ENCODE measurements around the gene LDLRAD3.

LDLRAD3 gene

DNA sequence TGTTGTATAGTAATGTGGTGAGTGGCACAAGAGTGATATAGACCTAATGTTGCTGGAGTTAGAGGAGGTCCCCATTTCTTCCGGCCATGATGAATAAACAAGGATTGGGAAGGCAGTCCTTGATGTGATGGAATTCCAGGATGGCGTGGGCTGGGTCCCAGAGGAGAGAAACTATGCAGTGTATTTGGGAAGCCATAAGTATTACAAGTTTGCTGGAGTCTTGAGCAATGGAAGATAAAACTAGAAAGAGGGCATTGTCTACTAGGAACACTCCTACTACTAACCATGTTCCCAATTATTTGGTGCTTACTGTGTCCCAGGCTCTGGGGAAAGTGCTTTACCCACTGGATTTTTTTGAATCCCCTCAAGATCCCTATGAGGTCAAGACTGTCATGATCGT is 20.0 kb downstream of the LDLRAD3 start:
- DNase-seq: no peak

DNA sequence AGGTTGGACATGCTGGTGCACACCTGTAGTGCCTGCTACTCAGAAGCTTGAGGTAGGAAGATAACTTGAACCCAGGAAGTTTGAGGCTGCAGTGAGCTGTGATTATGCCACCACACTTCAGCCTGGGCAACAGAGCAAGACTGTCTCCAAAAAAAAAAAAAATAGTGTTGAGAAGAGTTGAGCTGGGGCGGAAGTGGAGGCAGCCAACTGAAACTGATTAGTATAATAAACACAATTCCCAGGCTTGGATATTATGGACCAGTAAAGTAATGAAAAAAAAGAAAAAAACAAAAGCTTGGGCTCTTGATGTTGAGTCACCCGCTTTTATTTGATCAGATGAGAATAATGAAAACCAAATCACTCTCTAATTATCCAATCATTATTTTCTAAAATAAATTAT is 21.0 kb downstream of the LDLRAD3 start:
- DNase-seq: no peak

DNA sequence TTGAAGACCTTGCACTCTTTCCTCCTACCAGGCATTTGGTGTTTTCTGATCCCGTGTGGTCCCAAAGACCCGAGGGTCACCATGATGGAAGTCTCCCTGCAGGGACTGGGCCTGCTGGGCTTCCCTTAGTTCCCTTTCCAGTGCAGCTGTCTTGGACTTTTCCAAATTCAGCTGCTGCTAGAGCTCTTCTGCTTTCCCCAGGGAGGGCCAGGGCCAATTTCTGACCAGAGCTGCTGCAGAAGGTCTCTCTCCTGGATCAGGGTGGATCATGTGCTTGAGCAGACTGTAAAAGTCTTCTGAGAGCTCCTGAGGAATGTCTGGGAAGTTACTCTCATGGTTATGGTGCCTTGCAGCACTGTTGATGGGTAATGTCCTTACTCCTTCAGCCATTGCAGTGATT is 23.2 kb downstream of the LDLRAD3 start:
- no peak for DNase-seq

DNA sequence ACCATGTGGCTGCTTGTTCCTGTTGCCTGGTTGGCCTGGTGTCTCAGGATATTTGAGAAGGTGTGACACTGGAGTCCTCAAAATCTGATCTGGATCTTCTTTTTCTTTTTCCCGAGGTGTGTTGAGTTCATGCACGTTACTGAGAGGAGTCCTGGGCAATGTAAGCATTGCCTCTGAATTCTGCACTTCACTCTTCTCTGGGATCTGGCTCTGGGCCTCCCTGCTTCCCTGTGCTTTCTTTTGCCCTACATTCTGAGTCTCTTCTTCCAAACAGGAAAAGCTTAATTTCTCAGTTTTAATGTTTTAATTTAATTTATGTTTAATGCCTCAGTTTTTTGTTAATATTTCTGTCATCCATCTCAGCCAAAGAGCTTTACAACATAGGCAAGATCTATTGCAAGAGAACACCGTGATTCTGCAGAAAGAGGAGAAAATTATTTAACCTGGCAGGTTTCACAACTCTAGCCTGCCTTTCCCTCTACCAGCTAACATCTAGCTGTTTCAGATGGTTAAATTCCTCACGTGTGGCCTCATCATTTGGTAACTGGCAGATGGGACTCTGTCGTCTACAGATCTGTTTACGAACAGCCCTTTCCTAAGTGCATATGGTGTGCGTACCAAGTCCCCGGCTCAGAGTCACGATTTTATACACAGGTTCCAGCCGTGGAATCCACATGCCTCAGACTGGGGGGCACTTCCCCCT is 24.7 kb downstream of the LDLRAD3 start:
- DNase-seq: no peak

DNA sequence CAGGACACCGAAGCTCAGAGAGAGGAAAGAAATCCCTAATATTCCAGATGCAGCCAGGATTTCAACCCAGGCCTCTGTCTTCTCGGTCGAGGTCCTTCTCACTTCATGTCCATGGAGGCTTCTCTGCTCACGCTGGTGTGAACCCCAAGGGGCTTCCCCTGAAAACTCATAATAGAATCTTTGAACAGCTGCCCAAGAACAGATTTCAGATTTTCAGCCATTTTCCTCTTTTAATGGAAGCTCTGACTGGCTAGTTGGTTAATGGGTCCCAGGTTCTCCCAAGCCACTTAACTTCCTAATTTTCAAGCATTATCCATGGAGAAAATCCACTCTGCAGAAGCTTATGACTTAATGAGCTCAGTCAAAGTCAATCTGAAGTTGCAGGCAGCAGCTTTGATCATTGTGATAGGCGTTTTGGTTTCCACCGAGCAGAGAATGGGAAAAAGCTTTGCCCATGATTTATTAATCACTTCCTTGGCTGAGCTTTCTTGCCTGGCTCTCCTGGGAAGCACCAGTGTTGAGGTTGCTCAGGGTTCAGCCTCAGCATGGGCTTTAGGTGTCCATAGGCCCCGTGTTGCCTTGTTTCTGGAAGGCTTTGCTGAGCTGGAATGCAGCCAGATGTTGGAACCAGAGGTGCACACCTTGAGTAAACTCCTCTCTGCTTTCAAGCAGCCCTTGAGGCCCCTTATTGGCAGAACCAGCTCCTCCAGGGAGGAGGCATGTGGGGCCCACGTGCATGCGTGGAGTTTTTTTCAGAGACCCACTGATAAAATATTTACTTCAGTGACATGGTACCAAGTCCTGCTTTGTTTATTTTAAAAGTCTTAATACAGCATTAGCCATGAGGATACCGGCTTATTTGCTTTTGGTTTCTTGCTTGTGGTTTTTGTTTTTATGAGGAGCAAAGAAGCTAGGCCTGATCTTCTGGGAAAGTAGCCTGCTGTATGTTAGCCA is 25.5 kb downstream of the LDLRAD3 start:
- no peak for DNase-seq

DNA sequence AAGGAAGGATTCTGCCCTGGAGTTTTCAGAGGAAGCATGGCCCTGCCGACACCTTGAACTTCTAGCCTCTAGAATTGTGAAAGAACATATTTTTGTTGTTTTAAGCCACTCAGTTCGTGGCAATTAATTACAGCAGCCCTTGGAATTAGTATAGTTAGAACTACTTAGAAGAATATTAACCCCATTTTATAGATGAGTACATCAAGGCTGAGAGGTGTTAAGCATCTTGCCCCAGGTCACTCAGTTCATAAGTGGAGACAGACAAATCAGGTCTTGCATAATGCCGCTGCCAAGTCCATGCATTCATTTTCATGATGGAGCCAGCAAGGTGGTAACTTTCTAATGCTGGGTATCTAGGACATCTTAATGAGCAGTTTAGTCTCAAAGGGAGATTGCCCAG is 26.6 kb downstream of the LDLRAD3 start:
- DNase-seq: no peak

DNA sequence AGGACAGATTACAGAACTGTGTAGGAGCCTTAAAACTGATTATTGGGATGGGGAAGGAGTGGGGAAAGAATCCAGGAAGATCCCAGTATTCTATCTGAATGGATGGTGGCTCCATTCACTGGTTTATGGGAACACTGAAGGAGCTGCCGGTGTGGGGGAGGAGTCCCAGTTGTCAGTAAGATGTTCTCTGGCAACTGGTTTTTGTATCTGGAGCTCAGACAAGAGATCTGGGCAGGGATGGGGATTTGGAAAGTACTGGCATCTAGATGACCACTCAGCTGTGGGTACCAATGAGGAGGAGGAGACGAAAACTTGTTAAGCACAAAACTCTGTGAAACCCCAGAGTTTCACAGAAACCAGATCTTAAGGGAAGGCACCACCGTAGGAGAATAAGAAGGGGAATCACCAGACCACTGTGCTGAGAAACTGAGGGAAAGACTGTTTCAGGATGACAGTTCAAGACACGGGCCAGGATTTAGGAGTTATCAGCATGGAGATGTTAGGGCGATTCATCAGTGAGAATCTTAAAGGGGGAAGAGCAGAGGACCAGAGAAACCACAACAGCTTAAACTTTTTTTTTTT is 28.1 kb downstream of the LDLRAD3 start:
- no peak for DNase-seq

DNA sequence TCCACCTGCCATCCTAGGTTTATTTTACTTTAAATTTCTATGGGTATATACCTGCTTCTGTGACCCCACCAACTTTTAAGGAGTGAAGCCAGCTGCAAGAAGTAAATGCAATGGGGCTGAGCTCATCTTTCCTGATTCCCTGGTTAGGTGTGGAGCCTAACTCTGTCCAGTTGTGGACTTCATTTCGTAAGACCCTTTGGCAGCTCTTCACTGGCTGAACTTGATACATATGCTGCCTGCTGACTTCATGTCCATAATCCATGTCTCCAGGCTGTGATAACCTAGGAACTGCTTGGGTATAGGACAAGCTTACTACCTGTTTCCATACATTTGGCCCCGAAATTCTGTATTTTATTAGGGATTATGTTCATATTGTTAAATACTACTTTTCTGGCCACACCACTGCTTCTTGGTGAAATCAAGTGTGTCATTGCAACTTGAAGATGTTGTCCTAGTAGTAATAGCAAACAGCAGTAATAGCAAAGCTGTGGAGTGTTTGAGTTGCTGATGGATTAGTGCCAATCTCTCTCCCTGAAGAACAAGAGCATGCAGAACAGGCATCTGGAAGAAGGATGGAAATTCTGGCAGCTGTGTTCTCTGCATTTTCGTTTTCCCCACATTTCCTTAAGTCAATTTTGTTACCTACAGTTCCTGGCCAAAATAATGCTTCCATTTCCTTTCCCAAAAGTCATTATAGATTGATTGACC is 31.2 kb downstream of the LDLRAD3 start:
- DNase-seq: no peak

DNA sequence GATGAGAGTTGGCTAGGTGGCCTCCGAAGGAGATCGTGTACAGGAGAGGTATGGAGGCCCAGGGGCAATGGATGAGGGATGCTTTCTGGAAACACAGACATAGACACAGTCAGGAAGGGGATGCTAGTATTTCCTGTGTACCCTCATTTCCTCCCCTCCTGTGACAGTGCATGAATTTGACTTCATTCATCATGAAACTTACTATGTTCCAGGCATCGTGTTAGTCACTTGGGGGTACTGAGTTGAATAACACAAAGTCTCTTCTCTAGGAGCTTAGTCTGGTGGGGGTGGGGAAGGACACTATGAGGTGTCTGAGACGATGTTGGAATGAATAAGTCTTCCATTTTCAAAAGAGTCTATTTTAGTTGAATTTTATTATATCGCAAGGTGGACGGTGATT is 32.6 kb downstream of the LDLRAD3 start:
- DNase-seq: no peak

DNA sequence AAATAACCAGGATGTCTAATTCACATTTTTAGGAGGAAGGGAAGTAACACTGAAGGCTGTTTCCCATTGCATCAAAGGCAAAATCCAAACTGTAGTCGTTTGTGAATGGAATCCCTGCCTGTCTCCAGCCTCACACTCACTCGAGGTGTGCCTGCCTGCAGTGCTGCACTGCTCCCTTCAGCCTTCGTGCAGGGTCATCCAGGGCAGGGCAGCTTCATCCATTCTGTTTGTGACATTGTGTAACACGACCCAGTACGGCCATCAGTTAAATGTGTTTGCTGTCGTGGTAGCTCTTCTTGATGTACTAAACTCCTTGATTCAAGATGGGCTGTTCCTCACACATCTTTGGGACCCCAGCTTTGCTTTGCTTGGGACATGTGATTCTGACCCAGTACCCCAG is 34.3 kb downstream of the LDLRAD3 start:
- no peak for DNase-seq

DNA sequence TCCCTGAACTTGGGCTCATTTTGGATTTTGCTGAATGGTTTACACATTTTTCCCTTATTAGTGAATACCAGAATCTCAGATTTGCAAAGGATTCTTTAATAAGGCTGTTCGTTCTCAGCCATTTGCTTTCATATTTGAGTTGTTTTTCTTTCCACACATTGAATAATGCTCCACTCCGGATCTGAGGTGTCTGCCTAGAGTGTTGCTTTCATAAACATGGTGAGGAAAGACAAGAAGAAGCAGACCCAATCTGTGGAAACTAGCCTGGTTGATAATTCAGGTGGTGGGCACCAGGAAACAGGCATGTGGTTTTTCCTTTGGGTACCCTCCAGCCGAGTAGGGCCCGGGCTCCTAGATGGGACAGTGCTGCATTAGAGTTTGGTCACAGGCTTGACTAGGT is 35.0 kb downstream of the LDLRAD3 start:
- DNase-seq: no peak

DNA sequence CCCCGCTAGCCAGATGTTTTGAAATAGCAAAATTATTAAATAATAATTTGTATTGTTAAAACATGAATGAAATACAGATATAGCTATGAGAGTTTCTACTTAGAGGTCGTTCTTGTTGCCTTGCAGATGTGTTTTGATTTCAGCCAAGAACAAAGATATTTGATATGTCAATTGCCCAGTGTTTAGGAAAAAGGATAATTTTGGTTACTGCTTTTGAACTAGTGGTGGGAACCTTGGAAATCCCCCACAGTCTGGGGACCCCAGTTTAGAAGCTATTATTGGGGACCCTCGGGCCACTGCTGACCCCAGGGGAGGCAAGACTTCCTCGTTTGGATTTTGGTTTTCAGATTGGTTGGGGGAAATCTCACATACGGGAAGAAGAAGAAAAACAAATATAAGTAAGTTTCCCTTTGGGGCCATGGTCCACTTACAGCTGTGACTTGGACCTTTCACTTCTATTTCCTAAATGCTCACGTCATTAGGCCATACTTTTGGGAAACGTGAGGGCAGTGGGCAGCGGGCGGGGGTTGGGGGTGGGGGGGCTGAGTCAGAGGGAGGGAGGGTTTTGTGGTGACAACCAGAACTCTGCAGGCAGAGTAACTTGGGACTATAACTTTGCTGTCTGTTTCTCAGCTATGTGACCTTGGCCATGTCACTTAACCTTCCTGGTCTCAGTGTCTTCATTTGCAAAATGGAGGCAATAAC is 37.0 kb downstream of the LDLRAD3 start:
- DNase-seq: no peak

DNA sequence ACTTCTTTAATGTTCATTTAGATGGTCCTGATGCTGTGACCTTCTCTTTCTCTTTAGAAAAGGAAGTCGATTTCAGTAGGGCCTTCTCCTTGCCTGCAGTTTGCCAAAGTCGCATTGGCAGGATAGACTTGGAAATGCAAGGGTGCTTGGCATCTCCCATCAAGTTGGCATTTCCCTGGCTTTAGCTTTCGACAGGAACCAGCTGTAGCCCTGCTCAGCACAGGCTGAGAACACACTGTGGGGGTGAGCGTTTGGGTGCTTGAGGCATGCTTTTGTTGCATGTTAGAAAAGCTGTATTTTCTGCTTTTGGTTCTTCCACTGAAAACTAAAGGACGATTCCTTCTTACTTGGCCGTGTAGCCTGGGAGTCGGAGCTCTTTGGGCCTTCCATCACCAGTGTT is 37.7 kb downstream of the LDLRAD3 start:
- DNase-seq: no peak

DNA sequence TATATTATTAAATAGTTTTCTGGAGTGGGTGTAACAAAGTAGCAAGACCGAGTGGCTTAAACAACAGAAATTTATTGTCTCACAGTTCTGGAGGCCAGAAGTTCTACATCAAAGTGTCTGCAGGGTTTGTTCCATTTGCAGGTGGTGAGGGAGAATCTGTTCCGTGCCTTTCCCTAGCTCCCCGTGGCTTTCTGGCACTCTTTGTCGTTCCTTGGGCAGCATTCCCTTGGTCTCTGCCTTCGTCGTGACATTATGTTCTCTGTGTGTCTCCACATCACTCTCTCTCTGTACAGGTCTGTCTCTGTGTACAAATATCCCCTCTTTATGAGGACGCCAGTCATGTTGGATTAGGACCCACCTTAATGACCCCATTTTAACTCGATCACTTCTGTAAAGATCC is 38.2 kb downstream of the LDLRAD3 start:
- DNase-seq: no peak

DNA sequence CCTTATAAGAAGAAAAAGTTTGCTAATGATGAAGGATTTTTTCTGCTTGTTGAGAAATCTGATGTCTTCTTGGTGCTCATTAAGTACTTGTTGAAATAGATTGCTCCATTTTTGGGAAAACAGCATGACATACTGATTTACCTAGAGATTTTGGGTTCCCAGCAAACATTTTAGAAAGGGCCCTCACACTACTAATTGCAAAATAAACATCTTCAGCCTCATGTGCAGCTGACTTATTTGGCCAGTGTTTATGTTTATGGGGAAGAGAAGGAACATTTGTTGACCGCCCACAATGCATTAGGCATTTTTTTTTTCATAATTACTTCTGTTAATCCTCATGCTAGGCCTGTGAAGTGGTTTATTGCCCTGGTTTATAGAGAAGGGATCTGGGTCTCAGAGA is 40.1 kb downstream of the LDLRAD3 start:
- no peak for DNase-seq

DNA sequence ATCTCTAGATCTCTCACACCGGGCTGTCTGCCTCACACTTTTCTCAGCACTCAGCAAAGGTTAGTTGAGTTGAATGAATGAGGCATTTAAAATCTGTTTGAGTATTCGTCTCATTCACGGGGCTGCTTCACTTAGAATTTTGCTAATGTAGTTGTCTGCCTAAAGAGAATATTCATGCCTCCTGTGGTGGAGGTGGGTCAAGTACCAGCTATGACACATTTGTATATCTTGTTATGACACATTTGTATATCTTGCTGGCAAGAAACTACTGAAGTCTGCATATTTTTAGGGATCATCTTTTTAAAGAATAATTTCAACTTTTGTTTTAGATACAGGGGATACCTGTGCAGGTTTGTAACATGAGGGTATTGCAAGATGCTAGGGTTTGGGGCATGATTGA is 43.1 kb downstream of the LDLRAD3 start:
- DNase-seq: no peak

DNA sequence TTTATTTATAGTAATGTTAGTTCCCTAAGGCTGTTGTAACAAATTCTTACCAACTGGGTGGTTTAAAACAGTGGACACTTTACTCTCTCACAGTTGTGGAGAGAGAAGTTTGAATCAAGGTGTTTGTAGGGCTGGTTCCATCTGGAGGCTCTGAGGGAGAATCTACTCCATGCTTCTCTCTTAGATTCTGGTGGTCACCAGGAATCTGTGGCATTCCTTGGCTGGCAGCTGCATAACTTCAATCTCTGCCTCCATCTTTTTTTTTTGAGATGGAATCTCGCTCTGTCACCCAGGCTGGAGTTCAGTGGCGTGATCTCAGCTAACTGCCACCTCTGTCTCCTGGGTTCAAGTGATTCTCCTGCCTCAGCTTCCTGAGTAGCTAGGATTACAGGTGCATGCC is 46.3 kb downstream of the LDLRAD3 start:
- no peak for DNase-seq

DNA sequence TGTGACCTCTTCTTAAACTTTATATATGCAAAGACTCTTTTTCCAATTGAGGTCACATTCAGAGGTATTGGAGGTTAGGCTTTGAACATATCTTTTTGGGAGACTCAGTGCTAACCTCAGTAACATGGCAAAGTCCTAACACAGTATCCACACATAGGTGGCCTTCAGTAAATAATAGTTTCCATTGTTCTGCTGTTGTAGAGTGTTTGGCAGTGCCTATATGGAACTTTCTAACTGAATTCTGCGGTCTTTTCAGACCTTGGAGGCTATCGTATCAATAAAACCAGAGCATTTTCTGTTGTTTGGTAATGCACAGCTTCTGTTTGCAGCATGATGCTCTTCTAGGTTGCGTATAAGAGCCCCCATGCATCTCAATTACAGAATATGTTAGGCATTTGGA is 47.0 kb downstream of the LDLRAD3 start:
- DNase-seq: no peak

DNA sequence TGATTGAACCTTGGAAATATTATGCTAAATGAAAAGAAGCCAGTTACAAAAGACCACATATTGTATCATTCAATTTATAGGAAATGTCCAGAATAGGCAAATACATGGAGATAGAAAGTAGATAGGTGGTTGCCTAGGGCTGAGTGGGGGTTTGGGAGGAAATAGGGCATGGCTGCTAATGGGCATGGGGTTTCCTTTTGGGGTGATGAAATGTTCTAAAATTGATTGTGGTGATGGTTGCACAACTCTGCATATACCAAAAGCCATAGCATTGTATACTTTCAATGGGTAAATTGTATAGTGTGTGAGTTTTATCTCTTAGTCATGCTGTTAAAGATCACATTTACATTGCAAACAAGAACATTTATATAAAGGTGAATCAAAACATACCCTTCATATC is 48.7 kb downstream of the LDLRAD3 start:
- no peak for DNase-seq

DNA sequence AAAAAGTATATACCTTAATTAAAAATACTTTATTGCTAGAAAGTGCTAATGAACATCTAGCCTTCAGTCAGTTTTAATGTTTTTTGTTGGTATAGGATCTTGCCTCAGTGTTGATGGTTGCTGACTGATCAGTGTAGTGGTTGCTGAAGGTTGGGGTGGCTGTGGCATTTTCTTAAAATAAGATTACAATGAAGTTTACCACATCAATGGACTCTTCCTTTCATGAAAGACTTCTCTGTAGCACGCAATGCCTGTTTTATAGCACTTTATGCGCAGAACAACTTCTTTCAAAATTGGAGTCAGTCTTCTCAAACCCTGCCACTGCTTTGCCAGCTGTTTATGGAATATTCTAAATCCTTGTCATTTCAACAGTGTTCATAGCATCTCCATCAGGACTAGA is 50.6 kb downstream of the LDLRAD3 start:
- DNase-seq: no peak

DNA sequence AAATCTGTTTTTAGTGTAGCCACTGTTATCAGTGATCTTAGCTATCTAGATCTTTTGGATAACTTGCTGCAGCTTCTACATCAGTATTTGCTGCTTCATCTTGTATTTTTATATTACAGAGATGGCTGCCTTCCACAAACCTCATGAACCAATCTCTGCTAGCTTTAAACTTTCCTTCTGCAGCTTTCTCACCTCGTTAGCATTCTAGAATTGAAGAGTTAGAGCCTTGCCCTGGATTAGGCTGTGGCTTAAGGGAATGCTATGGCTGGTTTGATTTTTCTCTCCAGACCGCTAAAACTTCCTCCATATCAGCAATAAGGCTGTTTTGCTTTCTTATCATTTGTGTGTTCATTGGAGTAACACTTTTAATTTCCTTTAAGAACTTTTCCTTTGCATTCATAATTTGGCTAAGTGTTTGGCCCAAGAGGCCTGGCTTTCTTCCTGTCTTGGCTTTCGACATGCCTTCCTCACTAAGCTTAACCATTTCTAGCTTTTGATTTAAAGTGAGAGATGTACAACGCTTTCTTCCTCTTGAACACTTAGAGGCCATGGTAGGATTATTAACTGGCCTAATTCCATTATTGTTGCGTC is 51.9 kb downstream of the LDLRAD3 start:
- DNase-seq: no peak

DNA sequence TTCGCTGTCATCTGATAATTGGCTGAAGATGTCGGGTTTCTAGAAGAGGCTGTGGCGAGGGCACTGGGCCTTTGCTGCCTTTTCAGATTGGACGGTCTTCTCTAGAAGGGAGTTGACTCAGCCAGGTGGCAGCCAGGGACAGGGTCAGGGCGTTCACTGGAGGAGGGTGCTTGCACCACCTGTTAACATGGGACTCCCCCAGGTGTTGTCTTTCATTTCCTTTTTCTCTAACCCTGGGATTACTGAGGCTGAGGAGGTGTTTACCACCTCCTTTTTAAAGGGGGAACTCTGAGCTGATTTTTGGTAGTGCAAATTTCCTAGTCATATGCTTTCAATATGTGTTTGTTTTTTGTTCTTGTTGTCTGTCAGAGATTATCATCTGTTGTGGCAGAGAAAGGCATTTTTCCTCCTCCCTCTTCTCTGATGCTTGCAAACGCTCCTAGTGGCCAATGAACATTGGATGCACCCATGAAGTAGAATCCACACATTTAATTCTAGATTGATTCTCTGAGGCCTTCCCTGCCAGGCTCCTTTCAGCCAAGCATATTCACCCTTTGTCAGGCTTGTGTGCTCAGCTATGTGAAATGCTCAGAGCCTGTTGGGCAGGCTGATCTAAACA is 54.1 kb downstream of the LDLRAD3 start:
- no peak for DNase-seq
